K562 (cell line): Measurements from ENCODE around the gene CNBD2. TPM values are rescaled to one million over a fixed set of nuclear protein-coding genes. Genes with fewer than 3 reads are reported as not detected.
A peak's percentile ranks its signal among the peaks of the same experiment; 100 is the strongest.
"Not testable (repeated sequence)": the region's sequence is repeated elsewhere in the genome, so short reads cannot be mapped to it uniquely, and the experiment has no call there.

ENCODE experiments used
- ATAC-seq: fragments of 200-7000 bp; cut with Tn5 transposase; 3 replicates; pipeline ENCODE4 v1.9.1; 2020; ENCODE audit warnings: moderate library complexity
- BruUV-seq: library from RNA; stranded (reverse); fragments of 400-500 nt; replicated peaks from 2 replicates; lab custom pipeline; 2021; lab: Mats Ljungman, UMichigan
- CTCF ChIA-PET: fragments of 300-600 bp; formaldehyde crosslinking; extraction: SDS; loops from one replicate; lab custom pipeline; 2021; ENCODE audit warnings: low intra/inter-chr PET ratio; lab: Yijun Ruan, JAX
- POLR2A ChIA-PET: fragments of 300-600, 350-650 bp; sonication (Branson Sonifier 250); formaldehyde crosslinking; extraction: SDS; loops from one replicate; lab custom pipeline; 2021; ENCODE audit warnings: antibody characterized with exemption, inconsistent platforms; lab: Yijun Ruan, JAX
- DNase-seq, 4 experiments: peaks; one replicate each; pipeline versions ENCODE4 v3.0.0 to v3.0.0-alpha.2; 2011 to 2018; ENCODE audit warnings: low spot score in 3 of 4, mixed read lengths in 3 of 4; ENCODE audit errors: extremely low read depth in 1 of 4
- FAIRE-seq: peaks from 2 replicates; lab custom pipeline; 2011; peaks lifted over from hg19 to GRCh38; lab: Jason Lieb, UNC
- H2AFZ ChIP-seq: 2 replicates; pipeline ENCODE4 v1.6.0; 2011; ENCODE audit warnings: low read depth, low read length, control low read depth, inconsistent platforms
- H3K27ac ChIP-seq: fragments of 200-600 bp; 3 replicates; pipeline ENCODE4 v1.8.0; 2011; ENCODE audit warnings: low read depth, mild to moderate bottlenecking, control low read depth, inconsistent platforms, low read length, moderate library complexity, mixed read lengths; ENCODE audit errors: extremely low read depth
- H3K27me3 ChIP-seq, 2 experiments: fragments of 300-600 bp in 1 of 2; 2 replicates in 1 of 2; 3 replicates in 1 of 2; pipeline versions ENCODE4 v1.6.0 to v1.8.0; 2011; ENCODE audit warnings: inconsistent platforms in 2 of 2, low read length in 2 of 2, mild to moderate bottlenecking in 1 of 2, mixed read lengths in 1 of 2, moderate library complexity in 1 of 2; ENCODE audit not compliant: control insufficient read depth in 2 of 2, insufficient read depth in 2 of 2
- H3K36me3 ChIP-seq: fragments of 300-600 bp; 3 replicates; pipeline ENCODE4 v1.8.0; 2011; ENCODE audit warnings: mild to moderate bottlenecking, low read length, inconsistent platforms; ENCODE audit not compliant: control insufficient read depth, insufficient read depth
- H3K4me1 ChIP-seq, 2 experiments: fragments of 200-600 bp in 1 of 2; replicated peaks in 1 of 2; 2 replicates in 1 of 2; 3 replicates in 1 of 2; pipeline versions ENCODE4 v1.5.1 to v1.8.0; 2011; ENCODE audit warnings: inconsistent platforms in 2 of 2, low read length in 2 of 2, mild to moderate bottlenecking in 1 of 2, mixed read lengths in 1 of 2, moderate library complexity in 1 of 2; ENCODE audit not compliant: control insufficient read depth in 2 of 2, insufficient read depth in 2 of 2
- H3K4me2 ChIP-seq: 2 replicates; pipeline ENCODE4 v1.6.1; 2011; ENCODE audit warnings: low read length, control low read depth, inconsistent platforms, mixed read lengths; ENCODE audit not compliant: insufficient read depth
- H3K4me3 ChIP-seq: fragments of 200-600 bp; sonication (generic), shearing (Covaris generic); 2 replicates; pipeline ENCODE4 v1.5.1; 2016; ENCODE audit warnings: control low read depth, inconsistent platforms
- H3K79me2 ChIP-seq: fragments of 200-600 bp; 3 replicates; pipeline ENCODE4 v1.8.0; 2011; ENCODE audit warnings: low read length, inconsistent platforms; ENCODE audit not compliant: control insufficient read depth, insufficient read depth
- H3K9ac ChIP-seq, 2 experiments: 2 replicates each; pipeline versions ENCODE4 v1.6.0 to v1.6.1; 2011; ENCODE audit warnings: low read depth in 2 of 2, low read length in 2 of 2, control low read depth in 1 of 2, inconsistent platforms in 1 of 2, mild to moderate bottlenecking in 1 of 2, mixed read lengths in 1 of 2; ENCODE audit not compliant: insufficient read depth in 1 of 2
- H3K9me1 ChIP-seq: one replicate; pipeline ENCODE4 v1.6.0; 2011; ENCODE audit warnings: inconsistent platforms, mild to moderate bottlenecking, low read length, moderate library complexity; ENCODE audit not compliant: control insufficient read depth, insufficient read depth
- H3K9me3 ChIP-seq: replicated peaks from 2 replicates; pipeline ENCODE4 v1.5.1; 2011; ENCODE audit warnings: low read depth, low read length, inconsistent platforms; ENCODE audit not compliant: control insufficient read depth, insufficient read depth
- H4K20me1 ChIP-seq: replicated peaks from 2 replicates; pipeline ENCODE4 v1.6.1; 2011; ENCODE audit warnings: low read length, inconsistent platforms, mixed read lengths; ENCODE audit not compliant: control insufficient read depth, insufficient read depth
- MEIS2 ChIP-seq: fragments of 450-650 bp; IDR thresholded peaks from 2 replicates; pipeline ENCODE4 v1.6.1; 2014; ENCODE audit warnings: mild to moderate bottlenecking; ENCODE audit not compliant: partially characterized antibody
- NCOR1 ChIP-seq: fragments of 450-650 bp; IDR thresholded peaks from 2 replicates; pipeline ENCODE4 v1.6.1; 2016; ENCODE audit warnings: mild to moderate bottlenecking, moderate library complexity
- SUPT5H ChIP-seq: fragments of 450-650 bp; IDR thresholded peaks from 2 replicates; pipeline ENCODE4 v1.6.1; 2016
- WGBS: fragments of 100-300 bp; shearing (Covaris generic); methylation state at CpG from one replicate; pipeline ENCODE4 v1.1.6; 2016; ENCODE audit warnings: low coverage, mixed read lengths; ENCODE audit not compliant: insufficient coverage; ENCODE audit errors: missing lambda C conversion rate; 5-methylcytosine and 5-hydroxymethylcytosine counted together
- in situ Hi-C: fragments of 300-500 bp; cut with MboI; formaldehyde crosslinking; loops from 4 replicates; pipeline ENCODE4 v1.15.0; 2018; ENCODE audit warnings: inconsistent platforms, mixed read lengths
- intact Hi-C: fragments of 100-400 bp; cut with micrococcal nuclease; formaldehyde crosslinking; loops from 2 replicates; pipeline ENCODE4 v1.14.2; 2022
- polyA plus RNA-seq, 8 experiments: library from polyadenylated mRNA; depleted of rRNA in 4 of 8; stranded (reverse) in 5 of 8; unstranded in 3 of 8; fragments of >200 nt; fragmentation: Nextera tagmentation in 2 of 8; fragmentation: Illumina TruSeq in 1 of 8; extraction: Ambion mirVana in 2 of 8; extraction: Trizol in 1 of 8; gene quantifications; 2 replicates each; pipeline versions ENCODE4 v1.2.1 to v1.2.3, GENCODE V29; 2011 to 2014; ENCODE audit warnings: inconsistent platforms in 1 of 8, missing spikeins in 1 of 8
- total RNA-seq, 7 experiments: library from RNA; depleted of rRNA in 6 of 7; stranded (reverse); fragments of >200 nt in 6 of 7; fragmentation: Illumina TruSeq in 2 of 7; extraction: Trizol in 2 of 7; gene quantifications; 2 replicates each; pipeline versions ENCODE4 v1.2.1 to v1.2.3, GENCODE V29; 2011 to 2021; ENCODE audit warnings: low replicate concordance in 1 of 7
- TF ChIP-seq, protein P1 (sequence below), 2 experiments: IDR thresholded peaks in 1 of 2; conservative IDR thresholded peaks in 1 of 2; 2 replicates each; pipeline ENCODE4 v1.6.1; 2016; ENCODE audit warnings: low read depth in 2 of 2, mild to moderate bottlenecking in 1 of 2, missing compliant biosample characterization in 1 of 2, missing genetic modification characterization in 1 of 2, moderate library complexity in 1 of 2

CNBD2 gene
- total and polyA plus RNA-seq, 9 of the 15 experiments (the other 6 are each of a cell fraction or from before 2014, with no cell fraction given): 3.2 to 17.5 (median 5.3) TPM

DNA sequence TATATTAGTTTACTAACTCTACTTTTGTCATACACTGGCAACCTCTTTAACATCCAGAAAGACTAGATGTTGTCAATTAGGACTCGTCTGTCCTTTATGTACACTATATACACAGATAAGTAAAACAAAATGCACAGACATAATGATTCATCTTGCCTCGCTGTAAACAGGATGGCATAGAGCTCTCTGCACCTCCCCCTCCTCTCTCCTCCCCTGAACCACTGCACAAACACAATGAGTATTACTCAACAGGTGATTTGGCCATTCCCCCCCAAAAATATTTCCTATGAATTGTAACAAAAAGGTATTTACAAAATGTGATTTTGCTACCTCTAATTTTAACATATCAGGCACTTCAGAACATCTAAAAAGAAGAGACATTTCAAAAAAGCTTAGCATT is 81.0 kb downstream of the CNBD2 start:
- CTCF ChIA-PET: not testable (repeated sequence)

More for the DNA sequence above, 81.0 kb downstream of the CNBD2 start:
- H3K4me1 ChIP-seq: peaks cover 8 to 20% of the 10 kb centered on the region in 2 experiments
- FAIRE-seq, H2AFZ ChIP-seq, H3K27ac ChIP-seq, BruUV-seq, in situ Hi-C loops, intact Hi-C loops, H3K9me1 ChIP-seq, ATAC-seq, DNase-seq, H3K9me3 ChIP-seq, H3K27me3 ChIP-seq: not testable (repeated sequence)
- peaks cover 14% of the 10 kb centered on the region; the same call in 2 of the 3 replicates for H3K36me3 ChIP-seq
- peaks cover 17% of the 10 kb centered on the region for H4K20me1 ChIP-seq
- WGBS: 6% methylated on average over 2 of the region's 2 CpGs
- H3K4me2 ChIP-seq: peak overlapping the region; percentile 61
- peaks cover 59% of the 10 kb centered on the region for H3K79me2 ChIP-seq
- TF ChIP-seq, protein P1, sequence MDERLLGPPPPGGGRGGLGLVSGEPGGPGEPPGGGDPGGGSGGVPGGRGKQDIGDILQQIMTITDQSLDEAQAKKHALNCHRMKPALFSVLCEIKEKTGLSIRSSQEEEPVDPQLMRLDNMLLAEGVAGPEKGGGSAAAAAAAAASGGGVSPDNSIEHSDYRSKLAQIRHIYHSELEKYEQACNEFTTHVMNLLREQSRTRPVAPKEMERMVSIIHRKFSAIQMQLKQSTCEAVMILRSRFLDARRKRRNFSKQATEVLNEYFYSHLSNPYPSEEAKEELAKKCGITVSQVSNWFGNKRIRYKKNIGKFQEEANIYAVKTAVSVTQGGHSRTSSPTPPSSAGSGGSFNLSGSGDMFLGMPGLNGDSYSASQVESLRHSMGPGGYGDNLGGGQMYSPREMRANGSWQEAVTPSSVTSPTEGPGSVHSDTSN (CRISPR knock-in tag; IDR thresholded peaks at IDR 0.05; ENCODE audit: low read depth): not testable (repeated sequence)
- TF ChIP-seq, protein P1 (tag; conservative IDR thresholded peaks at IDR 0.05; ENCODE audit: low read depth): 0 out of 2 replicates have a peak, but pooled peaks have one; percentile 8
- TF ChIP-seq SUPT5H (0 out of 2 replicates have a peak, but pooled peaks have one; percentile 2), MEIS2 (peak; percentile 23), NCOR1 (peak; percentile 17; the same call in 1 of the 2 replicates)
- H3K4me3 ChIP-seq: peak overlapping the region; percentile 98
- peak overlapping the region in 1 of 2 experiments; percentile 98; a peak in 1 of 4 replicates for H3K9ac ChIP-seq
- POLR2A ChIA-PET: interaction anchor here (1.2 to 2.7 kb wide), 6 partner anchors 9 to 89 kb away, joined by 3 to 14 read pairs (median 4); no protein-coding TSS in a partner anchor
